ENCODE results near the gene C6orf120.

Gene C6orf120

GRCh38 chr6:169723200-169723909 is 21.4 kb downstream of the C6orf120 start:
- DNase-seq (ENCODE audit: low read depth): peak; percentile 45
- TF ChIP-seq CTCF (conservative IDR thresholded peaks at IDR 0.05; ENCODE audit: control insufficient read depth, insufficient read depth, low read depth, low read length): no peak
- peak overlapping the region; percentile 67 for H3K4me3 ChIP-seq (ENCODE audit: control insufficient read depth, low read depth, low read length)

GRCh38 chr6:169723991-169724493 is 22.1 kb downstream of the C6orf120 start:
- TF ChIP-seq CTCF (conservative IDR thresholded peaks at IDR 0.05; ENCODE audit: control insufficient read depth, insufficient read depth, low read depth, low read length): no peak

GRCh38 chr6:169724494-169725124 is 22.7 kb downstream of the C6orf120 start, which contains the start of gene PHF10:
Gene PHF10 (minus strand): TSS chr6:169724500. CDS start chr6:169723931, 569 bp downstream.
- H3K4me3 ChIP-seq (ENCODE audit: control insufficient read depth, low read depth, low read length): peak within 1 kb of the TSS; percentile 67
- DNase-seq (ENCODE audit: low read depth): no peak
- no peak for TF ChIP-seq CTCF (conservative IDR thresholded peaks at IDR 0.05; ENCODE audit: control insufficient read depth, insufficient read depth, low read depth, low read length)

More at GRCh38 chr6:169723991-169724493, 22.1 kb downstream of the C6orf120 start:
- no peak overlapping the region for H3K4me3 ChIP-seq (ENCODE audit: control insufficient read depth, low read depth, low read length)
- DNase-seq (ENCODE audit: low read depth): no peak

GRCh38 chr6:169725125-169726048 is 23.5 kb downstream of the C6orf120 start:
- TF ChIP-seq CTCF (conservative IDR thresholded peaks at IDR 0.05; ENCODE audit: control insufficient read depth, insufficient read depth, low read depth, low read length): no peak
- H3K4me3 ChIP-seq (ENCODE audit: control insufficient read depth, low read depth, low read length): peak overlapping the region; percentile 48
- peak; percentile 93 for DNase-seq (ENCODE audit: low read depth)

- no peak for TF ChIP-seq CTCF (conservative IDR thresholded peaks at IDR 0.05; ENCODE audit: control insufficient read depth, insufficient read depth, low read depth, low read length)
- no peak overlapping the region for H3K4me3 ChIP-seq (ENCODE audit: control insufficient read depth, low read depth, low read length)
Observed at GRCh38 chr6:169726049-169726400, 24.1 kb downstream of the C6orf120 start.

GRCh38 chr6:169726963-169727362 is 25.0 kb downstream of the C6orf120 start:
- no peak for DNase-seq (ENCODE audit: low read depth)
- no peak for TF ChIP-seq CTCF (conservative IDR thresholded peaks at IDR 0.05; ENCODE audit: control insufficient read depth, insufficient read depth, low read depth, low read length)
- no peak overlapping the region for H3K4me3 ChIP-seq (ENCODE audit: control insufficient read depth, low read depth, low read length)

More at GRCh38 chr6:169726049-169726400, 24.1 kb downstream of the C6orf120 start:
- DNase-seq (ENCODE audit: low read depth): no peak
